ENCODE data around the gene SPATC1L.
"Not testable (repeated sequence)": the region's sequence is repeated elsewhere in the genome, so short reads cannot be mapped to it uniquely, and the experiment has no call there.

The SPATC1L gene

GRCh38 chr21:46200877-46201803 lies 16.9 kb upstream of the SPATC1L start:
- DNase-seq (ENCODE audit: low read depth): not testable (repeated sequence)

GRCh38 chr21:46199436-46200373 lies 15.4 kb upstream of the SPATC1L start:
- no peak for DNase-seq (ENCODE audit: low read depth)

- DNase-seq (ENCODE audit: low read depth): no peak
These were observed 12.5 kb upstream of the SPATC1L start for GRCh38 chr21:46196733-46197132.

GRCh38 chr21:46195595-46196195 lies 11.4 kb upstream of the SPATC1L start:
- no peak for DNase-seq (ENCODE audit: low read depth)

- DNase-seq (ENCODE audit: low read depth): no peak
These were observed 10.4 kb upstream of the SPATC1L start for GRCh38 chr21:46194374-46195334.

- no peak for DNase-seq (ENCODE audit: low read depth)
These were observed 9.6 kb upstream of the SPATC1L start for GRCh38 chr21:46193829-46194373.

GRCh38 chr21:46191686-46192575 lies 7.7 kb upstream of the SPATC1L start:
- DNase-seq (ENCODE audit: low read depth): no peak

- DNase-seq (ENCODE audit: low read depth): no peak
These were observed 7.0 kb upstream of the SPATC1L start for GRCh38 chr21:46191257-46191685.

- no peak for DNase-seq (ENCODE audit: low read depth)
These were observed 6.4 kb upstream of the SPATC1L start for GRCh38 chr21:46190491-46191131.

GRCh38 chr21:46189959-46190490 lies 5.8 kb upstream of the SPATC1L start:
- no peak for DNase-seq (ENCODE audit: low read depth)

- no peak for DNase-seq (ENCODE audit: low read depth)
These were observed 5.1 kb upstream of the SPATC1L start for GRCh38 chr21:46189213-46189958.

GRCh38 chr21:46188226-46189212 lies 4.3 kb upstream of the SPATC1L start:
- DNase-seq (ENCODE audit: low read depth): no peak

GRCh38 chr21:46187814-46188213 lies 3.6 kb upstream of the SPATC1L start:
- no peak for DNase-seq (ENCODE audit: low read depth)

- no peak for DNase-seq (ENCODE audit: low read depth)
These were observed 3.0 kb upstream of the SPATC1L start for GRCh38 chr21:46187261-46187660.

GRCh38 chr21:46185716-46186115 lies 1.5 kb upstream of the SPATC1L start:
- no peak for DNase-seq (ENCODE audit: low read depth)

GRCh38 chr21:46184625-46185555 lies 631 bp upstream of the SPATC1L start:
- peak; percentile 65 for DNase-seq (ENCODE audit: low read depth)

Data from activated T-cell treated with anti-CD3 and anti-CD28 coated beads for 24 hours (primary cell).